Right ventricle myocardium inferior (tissue), 1 donor: Measurements from ENCODE around the gene SMURF2. TPM values are rescaled to one million over a fixed set of nuclear protein-coding genes. Genes with fewer than 3 reads are reported as not detected.
A peak's percentile ranks its signal among the peaks of the same experiment; 100 is the strongest.
"Not testable (repeated sequence)": the region's sequence is repeated elsewhere in the genome, so short reads cannot be mapped to it uniquely, and the experiment has no call there.

Experiments used
- ATAC-seq: fragments of 200-7000 bp; cut with Tn5 transposase; one replicate; pipeline ENCODE4 v1.9.1; 2020; ENCODE audit warnings: mild to moderate bottlenecking, moderate library complexity
- DNase-seq: peaks from one replicate; pipeline ENCODE4 v3.0.0; 2021; ENCODE audit errors: missing footprints
- intact Hi-C: fragments of 100-400 bp; cut with DNase I; formaldehyde crosslinking; loops from one replicate; pipeline ENCODE4 v1.11.0; 2022
- total RNA-seq: library from RNA; stranded (reverse); fragmentation: NEBNext Ultra II Directional; extraction: Animal tissue kit (Norgen Biotek cat#: 25700); gene quantifications from one replicate; pipeline ENCODE4 v1.2.1, GENCODE V29; 2021
- donor health status: DM: no; HTN: yes; CAD: no; lungs with severe emphysema.

SMURF2 gene
- total RNA-seq, 1 donor from 2014 or later: 12.3 TPM

GRCh38 chr17:64611369-64611768 is 50.7 kb downstream of the SMURF2 start:
- intact Hi-C loops: no loop called here
- DNase-seq (no peak), ATAC-seq (no peak)

DNA sequence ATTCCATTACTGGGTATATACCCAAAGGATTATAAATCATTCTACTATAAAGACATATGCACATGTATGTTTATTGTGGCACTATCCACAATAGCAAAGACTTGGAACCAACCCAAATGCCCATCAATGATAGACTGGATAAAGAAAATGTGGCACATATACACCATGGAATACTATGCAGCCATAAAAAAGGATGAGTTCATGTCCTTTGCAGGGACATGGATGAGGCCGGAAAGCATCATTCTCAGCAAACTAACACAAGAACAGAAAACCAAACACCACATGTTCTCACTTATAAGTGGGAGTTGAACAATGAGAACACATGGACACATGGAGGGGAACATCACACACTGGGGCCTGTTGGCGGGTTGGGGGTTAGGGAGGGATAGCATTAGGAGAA is 51.9 kb downstream of the SMURF2 start:
- ATAC-seq, intact Hi-C loops, DNase-seq: not testable (repeated sequence)

- intact Hi-C loops: no loop called here
- DNase-seq (no peak), ATAC-seq (no peak)
Observed at GRCh38 chr17:64608571-64608981, 53.5 kb downstream of the SMURF2 start.

DNA sequence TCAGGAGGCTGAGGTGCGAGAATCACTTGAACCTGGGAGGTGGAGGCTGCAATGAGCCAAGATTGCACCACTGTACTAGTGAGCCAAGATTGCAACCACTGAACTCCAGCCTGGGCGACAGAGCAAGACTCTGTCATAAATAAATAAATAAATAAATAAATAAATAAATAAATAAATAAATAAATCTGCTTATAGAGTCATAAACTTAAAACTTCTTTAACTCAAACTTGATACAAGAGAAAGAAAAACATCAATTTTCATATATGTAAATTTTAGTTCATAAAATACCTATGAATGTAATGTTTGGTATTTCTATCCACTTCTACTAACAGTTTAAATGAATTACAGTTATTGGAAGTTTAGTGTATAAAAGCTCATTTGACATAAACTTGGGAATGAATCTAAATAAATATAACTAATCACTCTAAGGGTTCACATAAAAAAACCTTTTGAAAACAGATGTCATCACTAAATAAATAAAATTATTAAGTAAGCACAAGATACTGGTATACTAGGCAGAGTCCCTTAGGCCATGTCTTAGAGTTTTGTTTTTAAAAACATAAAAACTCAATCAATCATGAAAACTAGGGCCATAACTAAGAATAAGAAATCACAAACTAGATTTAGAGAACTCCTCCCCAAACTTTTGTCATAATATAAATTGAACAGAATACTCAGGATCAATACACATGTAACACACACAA is 54.1 kb downstream of the SMURF2 start:
- intact Hi-C loops: no loop called here
- ATAC-seq: no peak
- no peak for DNase-seq

GRCh38 chr17:64604532-64604931 is 57.6 kb downstream of the SMURF2 start:
- DNase-seq, ATAC-seq, intact Hi-C loops: not testable (repeated sequence)

DNA sequence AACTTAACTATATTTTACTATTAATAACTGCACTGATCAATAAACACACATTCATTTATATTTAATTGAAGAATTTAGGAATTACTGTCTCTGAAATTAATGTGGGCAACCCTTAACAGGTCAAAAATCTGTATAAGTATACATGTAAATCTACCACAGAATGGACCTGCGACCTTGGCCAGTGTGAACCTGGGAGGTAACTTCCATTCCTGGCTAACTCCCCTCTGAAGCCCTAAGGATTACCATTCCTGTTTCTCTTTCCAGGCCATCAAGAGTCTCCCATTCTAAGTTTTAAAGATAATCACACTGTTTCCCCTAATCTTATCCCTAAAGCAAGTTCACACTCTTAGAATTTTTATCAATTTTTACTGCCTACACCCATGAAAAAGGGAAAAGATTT is 58.1 kb downstream of the SMURF2 start:
- intact Hi-C loops: no loop called here
- DNase-seq (no peak), ATAC-seq (no peak)

DNA sequence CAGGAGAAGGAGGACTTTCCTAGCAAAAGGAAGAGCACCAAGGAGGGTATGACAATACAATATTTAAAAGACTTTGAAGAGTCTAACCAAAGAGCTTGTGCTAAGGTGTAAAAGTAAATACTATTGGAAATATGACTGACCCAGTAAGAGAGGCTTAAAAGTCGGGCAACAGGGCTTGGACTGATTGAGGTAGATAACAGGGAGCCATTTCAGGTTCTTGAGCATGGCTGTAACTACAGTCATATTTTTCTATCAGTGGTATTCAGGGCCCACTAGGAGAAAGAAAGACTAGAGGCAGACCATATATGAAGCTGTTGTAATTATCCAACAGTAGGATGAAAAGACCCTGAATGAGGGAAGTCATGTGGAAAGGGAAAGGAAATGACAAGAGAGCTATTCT is 62.3 kb downstream of the SMURF2 start:
- intact Hi-C loops: no loop called here
- no peak for DNase-seq
- no peak for ATAC-seq

- ATAC-seq (no peak), DNase-seq (peak; percentile 67)
- intact Hi-C loops: no loop called here
Observed at GRCh38 chr17:64599187-64599676, 62.9 kb downstream of the SMURF2 start.

DNA sequence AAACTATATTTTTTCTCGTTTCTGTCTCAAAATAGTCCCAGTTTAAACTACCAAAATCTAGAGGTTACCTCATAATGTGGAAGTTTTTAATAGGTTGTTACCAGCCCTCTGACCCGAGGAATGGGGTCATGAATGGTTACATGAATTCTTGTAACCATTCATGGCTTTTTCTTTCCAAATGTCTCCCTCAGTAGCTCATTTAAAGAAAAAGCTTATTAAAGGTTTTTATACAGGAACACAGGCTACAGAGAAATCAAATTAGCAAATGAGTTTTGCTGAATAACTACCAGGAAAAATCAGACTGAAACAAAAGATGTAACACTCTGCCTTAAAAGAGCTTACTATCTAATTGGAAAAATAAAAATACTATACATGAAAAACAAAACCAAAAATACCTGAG is 63.4 kb downstream of the SMURF2 start:
- ATAC-seq: no peak
- intact Hi-C loops: no loop called here
- no peak for DNase-seq

DNA sequence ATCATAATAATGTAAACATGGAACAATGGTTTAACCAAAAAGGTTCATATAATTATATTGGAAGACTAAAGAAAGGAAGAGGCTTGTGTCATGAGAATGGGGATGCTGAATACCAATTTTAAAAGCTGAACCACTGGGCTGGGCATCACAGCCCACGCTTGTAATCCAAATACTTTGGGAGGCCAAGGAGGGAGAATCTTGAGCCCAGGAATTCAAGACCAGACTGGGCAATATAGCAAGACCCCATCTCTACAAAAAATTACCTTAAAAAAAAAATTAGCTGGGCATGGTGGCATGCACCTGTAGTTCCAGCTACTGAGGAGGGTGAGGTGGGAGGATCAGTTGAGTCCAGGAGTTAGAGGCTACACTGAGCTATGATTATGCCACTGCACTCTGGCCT is 65.1 kb downstream of the SMURF2 start:
- DNase-seq (no peak), ATAC-seq (no peak)
- intact Hi-C loops: no loop called here

GRCh38 chr17:64596439-64596838 is 65.7 kb downstream of the SMURF2 start:
- DNase-seq (no peak), ATAC-seq (no peak)
- intact Hi-C loops: no loop called here

DNA sequence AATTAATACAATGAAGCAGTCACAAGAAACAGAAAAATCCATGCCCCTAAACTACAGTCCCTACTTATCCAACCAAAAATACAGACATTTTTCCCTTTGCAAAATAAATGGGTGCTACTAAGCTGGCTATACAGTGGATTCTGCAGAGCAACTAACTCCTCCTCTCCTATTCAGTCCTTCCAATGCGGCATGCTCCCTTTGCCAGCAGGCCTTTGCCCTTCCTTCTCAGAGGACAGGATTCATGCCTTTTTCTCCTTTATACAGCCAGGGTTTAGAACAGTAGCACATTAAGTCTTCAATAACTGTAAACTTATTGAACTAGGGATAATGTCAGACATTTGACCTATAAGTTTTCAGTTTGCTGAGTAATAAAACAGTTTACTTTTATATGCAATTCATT is 70.2 kb downstream of the SMURF2 start:
- no peak for DNase-seq
- intact Hi-C loops: no loop called here
- no peak for ATAC-seq

GRCh38 chr17:64585146-64585545 is 77.0 kb downstream of the SMURF2 start:
- DNase-seq (no peak), ATAC-seq (no peak)
- intact Hi-C loops: no loop called here

GRCh38 chr17:64583038-64583437 is 79.1 kb downstream of the SMURF2 start:
- DNase-seq: no peak
- no peak for ATAC-seq
- intact Hi-C loops: no loop called here

GRCh38 chr17:64580384-64581315 is 81.5 kb downstream of the SMURF2 start:
- DNase-seq (no peak), ATAC-seq (no peak)
- intact Hi-C loops: no loop called here

- no peak for DNase-seq
- intact Hi-C loops: no loop called here
Observed at GRCh38 chr17:64579917-64580316, 82.2 kb downstream of the SMURF2 start.

GRCh38 chr17:64577025-64577424 is 85.1 kb downstream of the SMURF2 start:
- ATAC-seq: not testable (repeated sequence)

More at GRCh38 chr17:64579917-64580316, 82.2 kb downstream of the SMURF2 start:
- no peak for ATAC-seq

GRCh38 chr17:64575431-64575830 is 86.7 kb downstream of the SMURF2 start:
- intact Hi-C loops: no loop called here
- DNase-seq: no peak
- ATAC-seq: no peak

More at GRCh38 chr17:64577025-64577424, 85.1 kb downstream of the SMURF2 start:
- DNase-seq, intact Hi-C loops: not testable (repeated sequence)

DNA sequence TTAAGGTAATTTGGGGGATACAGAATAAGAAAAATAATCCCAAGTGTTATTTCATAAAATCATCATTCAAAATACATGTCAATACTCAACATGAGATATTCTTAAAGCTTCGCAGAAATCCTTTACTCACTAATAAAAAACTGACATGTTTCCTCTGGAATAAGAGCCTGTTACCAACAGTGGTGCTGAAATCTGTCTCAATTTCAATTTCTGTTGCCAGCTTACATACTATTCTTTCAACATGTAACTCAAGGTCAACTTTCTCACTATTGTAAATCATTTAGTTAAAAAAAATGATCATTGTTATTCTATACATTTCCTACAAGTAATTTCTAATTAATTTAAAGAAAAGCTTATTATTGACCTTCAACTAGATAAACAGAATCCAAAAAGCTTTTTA is 87.5 kb downstream of the SMURF2 start:
- intact Hi-C loops: no loop called here
- ATAC-seq: no peak
- no peak for DNase-seq

DNA sequence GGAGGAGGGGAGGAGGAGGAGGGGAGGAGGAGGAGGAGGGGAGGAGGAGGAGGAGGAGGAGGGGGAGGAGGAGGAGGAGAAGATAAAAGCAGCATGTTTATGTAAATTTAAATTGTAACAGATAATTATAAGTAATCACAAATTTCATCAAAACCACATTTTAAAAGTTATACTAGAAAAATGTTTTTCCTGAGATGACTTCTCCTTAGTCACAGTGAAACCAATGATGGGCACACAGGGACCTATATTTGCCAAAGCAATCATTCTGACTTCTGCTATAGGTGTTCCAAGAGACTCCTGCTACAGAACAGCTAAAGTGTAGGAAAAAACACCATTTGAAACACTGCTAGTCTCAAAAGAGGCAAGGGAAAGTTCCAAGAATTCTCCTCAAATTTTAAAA is 88.9 kb downstream of the SMURF2 start:
- DNase-seq (no peak), ATAC-seq (no peak)
- intact Hi-C loops: no loop called here
